Fibroblast of skin of abdomen (primary cell): ENCODE results near the gene JAZF1.

ENCODE experiments used
- DNase-seq: peaks from one replicate; pipeline ENCODE4 v3.0.0-alpha.2; 2013

JAZF1 gene

GRCh38 chr7:28165261-28165660 is 15.3 kb downstream of the JAZF1 start:
- no peak for DNase-seq

GRCh38 chr7:28163949-28164348 is 16.6 kb downstream of the JAZF1 start:
- peak; percentile 80 for DNase-seq

- DNase-seq = no peak
Observed at GRCh38 chr7:28161331-28161730, 19.3 kb downstream of the JAZF1 start.

GRCh38 chr7:28160551-28160991 is 20.0 kb downstream of the JAZF1 start:
- peak; percentile 86 for DNase-seq

GRCh38 chr7:28157831-28158416 is 22.7 kb downstream of the JAZF1 start:
- DNase-seq = no peak

GRCh38 chr7:28157076-28157745 is 23.4 kb downstream of the JAZF1 start:
- DNase-seq = no peak

- DNase-seq = no peak
Observed at GRCh38 chr7:28156401-28156800, 24.2 kb downstream of the JAZF1 start.

- peak; percentile 82 for DNase-seq
Observed at GRCh38 chr7:28155964-28156363, 24.6 kb downstream of the JAZF1 start.

- peak; percentile 40 for DNase-seq
Observed at GRCh38 chr7:28155019-28155660, 25.5 kb downstream of the JAZF1 start.

GRCh38 chr7:28152594-28152993 is 28.0 kb downstream of the JAZF1 start:
- DNase-seq = no peak

GRCh38 chr7:28151965-28152364 is 28.6 kb downstream of the JAZF1 start:
- peak; percentile 89 for DNase-seq

- no peak for DNase-seq
Observed at GRCh38 chr7:28149291-28150101, 31.1 kb downstream of the JAZF1 start.

GRCh38 chr7:28145931-28146330 is 34.7 kb downstream of the JAZF1 start:
- no peak for DNase-seq

GRCh38 chr7:28145090-28145626 is 35.4 kb downstream of the JAZF1 start:
- no peak for DNase-seq

GRCh38 chr7:28144266-28144665 is 36.3 kb downstream of the JAZF1 start:
- DNase-seq = no peak

- DNase-seq = no peak
Observed at GRCh38 chr7:28142650-28143049, 37.9 kb downstream of the JAZF1 start.

GRCh38 chr7:28140979-28141378 is 39.6 kb downstream of the JAZF1 start:
- DNase-seq = no peak

- no peak for DNase-seq
Observed at GRCh38 chr7:28138837-28139236, 41.8 kb downstream of the JAZF1 start.

GRCh38 chr7:28137463-28137862 is 43.1 kb downstream of the JAZF1 start:
- peak; percentile 71 for DNase-seq

GRCh38 chr7:28136885-28137284 is 43.7 kb downstream of the JAZF1 start:
- no peak for DNase-seq

GRCh38 chr7:28136420-28136819 is 44.2 kb downstream of the JAZF1 start:
- DNase-seq = no peak

GRCh38 chr7:28135760-28136159 is 44.8 kb downstream of the JAZF1 start:
- DNase-seq = no peak

- no peak for DNase-seq
Observed at GRCh38 chr7:28135315-28135714, 45.3 kb downstream of the JAZF1 start.
